Psoas muscle (tissue), 8 donors: ENCODE measurements around the gene ZMIZ1. TPM values are rescaled to one million over a fixed set of nuclear protein-coding genes. Genes with fewer than 3 reads are reported as not detected.

Experiments
- ATAC-seq, 4 donors: fragments of 200-7000 bp; cut with Tn5 transposase; one replicate each; pipeline ENCODE4 v1.9.1; 2020; ENCODE audit warnings: moderate library complexity in 3 of 4, mild to moderate bottlenecking in 2 of 4
- DNase-seq, 2 donors: peaks; one replicate each; pipeline ENCODE4 v3.0.0-alpha.2; 2020
- H3K27ac ChIP-seq: fragments of 200-600 bp; one replicate; pipeline ENCODE4 v1.8.0; 2022
- H3K27me3 ChIP-seq, 3 donors: fragments of 200-600 bp in 1 of 3; one replicate each; pipeline versions ENCODE4 v1.6.1 to v1.8.0; 2013 to 2022; ENCODE audit warnings: low read length in 2 of 3, mild to moderate bottlenecking in 2 of 3, moderate library complexity in 1 of 3; ENCODE audit not compliant: insufficient read depth in 3 of 3
- H3K36me3 ChIP-seq, 2 donors: fragments of 200-600 bp in 1 of 2; one replicate each; pipeline versions ENCODE4 v1.6.1 to v1.8.0; 2013 to 2022; ENCODE audit warnings: low read depth in 1 of 2, mild to moderate bottlenecking in 1 of 2, moderate library complexity in 1 of 2; ENCODE audit not compliant: insufficient read depth in 1 of 2
- H3K4me1 ChIP-seq: fragments of 200-600 bp; one replicate; pipeline ENCODE4 v1.8.0; 2022
- H3K4me3 ChIP-seq: fragments of 200-600 bp; one replicate; pipeline ENCODE4 v1.8.0; 2022; ENCODE audit warnings: mild to moderate bottlenecking
- H3K9me3 ChIP-seq: fragments of 200-600 bp; one replicate; pipeline ENCODE4 v1.8.0; 2022
- WGBS, 3 donors: extraction: QIAGEN DNeasy Blood & Tissue Kit; methylation state at CpG; one replicate each; pipeline versions ENCODE4 v1.1.6 to v1.1.7; 2013; 5-methylcytosine and 5-hydroxymethylcytosine counted together
- intact Hi-C, 2 donors: fragments of 100-400 bp; cut with DNase I; formaldehyde crosslinking; loops; one replicate each; pipeline versions ENCODE4 v1.11.0 to v1.14.2; 2022
- long read RNA-seq, 2 donors: library from polyadenylated mRNA; unstranded; transcript quantifications; one replicate each; pipeline ENCODE4 v2.0.0, GENCODE V29; 2021
- polyA plus RNA-seq, 3 donors: library from polyadenylated mRNA; stranded (reverse); fragments of 200-250 nt; gene quantifications; one replicate each; pipeline ENCODE4 v1.2.3, GENCODE V29; 2013
- total RNA-seq, 4 donors: library from RNA; stranded (reverse); fragmentation: NEBNext Ultra II Directional in 2 of 4; extraction: Animal tissue kit (Norgen Biotek cat#: 25700) in 2 of 4; gene quantifications; one replicate each; pipeline versions ENCODE4 v1.2.1 to v1.2.4, GENCODE V29; 2021 to 2023
- TF ChIP-seq, protein P1 (sequence below): fragments of 200-600 bp; IDR thresholded peaks from one replicate; pipeline ENCODE4 v1.8.0; 2022; ENCODE audit warnings: antibody characterized with exemption
- donor health status: healthy with polysubstance abuse.
- donor health status: DM: no; HTN: no; CAD: no; lungs with moderate emphysema.
- donor health status: Bipolar disorder and iron deficiency.
- donor health status: healthy.
- donor health status: DM: yes; HTN: yes; CAD: no.
- donor health status: DM: no; HTN: no; CAD: no.
- donor health status: DM: no; HTN: no; CAD: no.
- donor health status: DM: yes; HTN: yes; CAD: no.

ZMIZ1 gene, protein sequence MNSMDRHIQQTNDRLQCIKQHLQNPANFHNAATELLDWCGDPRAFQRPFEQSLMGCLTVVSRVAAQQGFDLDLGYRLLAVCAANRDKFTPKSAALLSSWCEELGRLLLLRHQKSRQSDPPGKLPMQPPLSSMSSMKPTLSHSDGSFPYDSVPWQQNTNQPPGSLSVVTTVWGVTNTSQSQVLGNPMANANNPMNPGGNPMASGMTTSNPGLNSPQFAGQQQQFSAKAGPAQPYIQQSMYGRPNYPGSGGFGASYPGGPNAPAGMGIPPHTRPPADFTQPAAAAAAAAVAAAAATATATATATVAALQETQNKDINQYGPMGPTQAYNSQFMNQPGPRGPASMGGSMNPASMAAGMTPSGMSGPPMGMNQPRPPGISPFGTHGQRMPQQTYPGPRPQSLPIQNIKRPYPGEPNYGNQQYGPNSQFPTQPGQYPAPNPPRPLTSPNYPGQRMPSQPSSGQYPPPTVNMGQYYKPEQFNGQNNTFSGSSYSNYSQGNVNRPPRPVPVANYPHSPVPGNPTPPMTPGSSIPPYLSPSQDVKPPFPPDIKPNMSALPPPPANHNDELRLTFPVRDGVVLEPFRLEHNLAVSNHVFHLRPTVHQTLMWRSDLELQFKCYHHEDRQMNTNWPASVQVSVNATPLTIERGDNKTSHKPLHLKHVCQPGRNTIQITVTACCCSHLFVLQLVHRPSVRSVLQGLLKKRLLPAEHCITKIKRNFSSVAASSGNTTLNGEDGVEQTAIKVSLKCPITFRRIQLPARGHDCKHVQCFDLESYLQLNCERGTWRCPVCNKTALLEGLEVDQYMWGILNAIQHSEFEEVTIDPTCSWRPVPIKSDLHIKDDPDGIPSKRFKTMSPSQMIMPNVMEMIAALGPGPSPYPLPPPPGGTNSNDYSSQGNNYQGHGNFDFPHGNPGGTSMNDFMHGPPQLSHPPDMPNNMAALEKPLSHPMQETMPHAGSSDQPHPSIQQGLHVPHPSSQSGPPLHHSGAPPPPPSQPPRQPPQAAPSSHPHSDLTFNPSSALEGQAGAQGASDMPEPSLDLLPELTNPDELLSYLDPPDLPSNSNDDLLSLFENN
- total RNA-seq, result 10 to 100 TPM; 30.0 to 37.6 (median 35.4) TPM
- polyA plus RNA-seq, result 10 to 100 TPM; 10.4 to 24.3 (median 22.0) TPM
- long read RNA-seq, donor 1, partial matches to known transcripts, result 10 of 11 reads
- long read RNA-seq, donor 1, other reads (novel, unspliced or antisense), result 1 of 11 reads
- long read RNA-seq, donor 2, partial matches to known transcripts, result 46 of 59 reads
- long read RNA-seq, donor 2, other reads (novel, unspliced or antisense), result 13 of 59 reads

DNA sequence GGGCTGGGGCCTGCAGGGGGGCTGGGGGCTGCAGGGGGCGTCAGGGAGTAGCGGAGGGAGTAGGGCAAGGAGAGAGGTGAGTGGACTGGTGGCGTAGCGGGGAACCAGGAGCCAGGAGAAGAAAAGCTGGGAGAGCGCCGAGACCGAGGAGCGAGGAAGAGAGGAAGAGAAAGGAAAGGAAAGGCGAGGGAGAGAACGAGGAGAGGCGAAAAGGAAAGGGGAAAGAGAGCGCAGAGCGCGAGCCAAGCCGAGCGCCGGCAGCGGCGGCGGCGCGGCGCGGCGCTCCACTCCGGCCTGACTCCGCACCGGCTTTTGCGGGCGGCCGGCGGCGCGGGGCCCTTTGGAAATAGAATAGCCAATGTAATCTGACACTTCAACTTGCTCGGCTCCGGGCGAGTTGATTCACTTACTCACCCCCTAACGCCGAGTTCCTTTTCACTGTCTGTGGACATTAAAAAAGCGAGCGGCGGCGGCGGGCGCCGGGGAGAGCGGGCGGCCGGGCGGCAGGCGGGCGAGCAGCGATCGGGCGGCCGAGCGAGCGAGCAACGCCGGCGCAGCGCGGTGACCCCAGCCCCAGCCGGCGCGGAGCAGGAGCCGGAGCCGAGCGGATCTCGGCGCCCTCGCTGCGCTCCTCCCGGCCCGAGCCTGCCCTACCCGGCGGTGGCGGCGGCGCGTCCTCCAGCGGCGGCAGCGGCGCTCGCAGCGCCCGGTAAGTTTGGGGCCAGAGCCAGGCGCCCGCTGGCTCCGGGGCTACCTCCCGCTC, at the start of gene ZMIZ1:
Gene ZMIZ1 (plus strand): TSS at position 405 of the 763 bp plus-strand sequence. CDS start 132,667 bp downstream, outside the sequence.
- Histone ChIP-seq H3K4me1 (peaks cover 29% of the 10 kb centered on the region), H3K36me3 (no peaks in the 10 kb centered on the region), H3K27me3 (no peaks in the 10 kb centered on the region), H3K27ac (peak within 1 kb of the TSS; percentile 97), H3K9me3 (no peaks in the 10 kb centered on the region), H3K4me3 (peak within 1 kb of the TSS; percentile 94)
- ATAC-seq (peak; percentile 49 to 61 (median 52)), DNase-seq (peak; percentile 89 to 93)
- intact Hi-C loops, result loop anchor here (1.0 to 10.0 kb wide), 6 partner anchors 45 to 1024 kb away; no protein-coding TSS in a partner anchor
- TF ChIP-seq, protein P1, sequence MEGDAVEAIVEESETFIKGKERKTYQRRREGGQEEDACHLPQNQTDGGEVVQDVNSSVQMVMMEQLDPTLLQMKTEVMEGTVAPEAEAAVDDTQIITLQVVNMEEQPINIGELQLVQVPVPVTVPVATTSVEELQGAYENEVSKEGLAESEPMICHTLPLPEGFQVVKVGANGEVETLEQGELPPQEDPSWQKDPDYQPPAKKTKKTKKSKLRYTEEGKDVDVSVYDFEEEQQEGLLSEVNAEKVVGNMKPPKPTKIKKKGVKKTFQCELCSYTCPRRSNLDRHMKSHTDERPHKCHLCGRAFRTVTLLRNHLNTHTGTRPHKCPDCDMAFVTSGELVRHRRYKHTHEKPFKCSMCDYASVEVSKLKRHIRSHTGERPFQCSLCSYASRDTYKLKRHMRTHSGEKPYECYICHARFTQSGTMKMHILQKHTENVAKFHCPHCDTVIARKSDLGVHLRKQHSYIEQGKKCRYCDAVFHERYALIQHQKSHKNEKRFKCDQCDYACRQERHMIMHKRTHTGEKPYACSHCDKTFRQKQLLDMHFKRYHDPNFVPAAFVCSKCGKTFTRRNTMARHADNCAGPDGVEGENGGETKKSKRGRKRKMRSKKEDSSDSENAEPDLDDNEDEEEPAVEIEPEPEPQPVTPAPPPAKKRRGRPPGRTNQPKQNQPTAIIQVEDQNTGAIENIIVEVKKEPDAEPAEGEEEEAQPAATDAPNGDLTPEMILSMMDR, result peak; percentile 45
- 0% methylated on average over 38 to 92 of the region's 92 CpGs for WGBS, 3 donors

DNA sequence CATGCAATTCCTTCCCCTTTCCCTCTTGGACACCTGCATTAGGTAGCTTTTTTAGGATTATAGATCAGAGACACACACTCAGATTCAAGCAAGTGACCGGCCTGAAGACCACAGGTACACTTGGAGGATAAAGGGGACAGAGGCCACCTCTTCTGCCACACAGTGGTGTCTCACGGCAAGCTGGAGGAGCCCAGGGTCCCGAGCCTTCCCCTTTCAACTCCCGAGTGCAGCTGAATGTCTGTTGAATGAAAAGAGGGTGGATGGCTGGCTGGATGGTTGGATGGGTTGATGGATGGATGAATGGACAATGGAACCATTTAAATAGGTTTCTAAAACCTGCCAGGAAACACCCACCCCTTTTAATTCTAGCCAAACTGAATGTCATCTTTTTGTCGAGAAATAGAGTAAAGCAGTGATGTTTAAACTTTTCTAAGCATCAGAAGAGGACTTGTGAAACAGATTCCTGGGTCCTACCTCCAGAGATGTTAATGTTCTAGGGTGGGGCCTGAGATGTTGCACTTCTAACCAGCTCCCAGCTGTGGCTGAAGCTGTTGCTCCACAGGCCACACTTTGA, 49.2 kb upstream of the ZMIZ1 start:
- intact Hi-C loops, result no loop called here
- no peaks in the 10 kb centered on the region for H3K9me3 ChIP-seq
- no peaks in the 10 kb centered on the region for H3K27me3 ChIP-seq
- no peak for ATAC-seq
- peak overlapping the region; percentile 85 for H3K27ac ChIP-seq
- DNase-seq, result peak in 1 of 2 donors; percentile 34
- TF ChIP-seq, protein P1, result no peak
- no peaks in the 10 kb centered on the region for H3K36me3 ChIP-seq
- no peak overlapping the region for H3K4me3 ChIP-seq
- peaks cover 24% of the 10 kb centered on the region for H3K4me1 ChIP-seq
- WGBS, 3 donors, result 89 to 90% (median 90%) methylated on average over 5 of the region's 5 CpGs

DNA sequence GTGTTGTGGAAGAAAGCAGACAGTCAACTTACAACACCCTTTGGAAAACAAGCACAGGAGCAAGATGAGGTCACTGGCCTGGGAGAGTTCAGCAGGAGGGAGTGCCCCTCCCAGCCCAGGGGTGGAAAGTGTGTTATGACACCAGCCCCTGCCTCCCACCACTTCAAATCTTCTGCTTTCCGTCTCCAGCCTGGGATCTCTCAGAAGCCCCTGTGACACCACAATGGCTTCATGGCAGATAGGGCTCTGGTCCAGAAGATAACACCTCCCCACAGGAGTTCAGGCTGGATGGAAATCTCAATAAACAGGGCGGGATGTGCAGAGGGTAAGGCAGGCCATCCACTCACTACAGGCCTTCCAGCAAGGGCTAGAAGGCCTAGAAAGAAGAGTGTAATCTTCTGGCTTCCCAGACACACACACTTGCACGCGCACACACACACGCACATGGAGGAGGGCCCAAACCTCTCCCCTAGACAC, 48.7 kb upstream of the ZMIZ1 start:
- H3K36me3 ChIP-seq, result no peaks in the 10 kb centered on the region
- peaks cover 24% of the 10 kb centered on the region for H3K4me1 ChIP-seq
- WGBS, 3 donors, result 82 to 93% (median 85%) methylated on average over 5 of the region's 5 CpGs
- ATAC-seq, result no peak
- TF ChIP-seq, protein P1, result no peak
- no peak overlapping the region for H3K4me3 ChIP-seq
- no peaks in the 10 kb centered on the region for H3K27me3 ChIP-seq
- DNase-seq, result peak; percentile 73 to 77
- H3K9me3 ChIP-seq, result no peaks in the 10 kb centered on the region
- peak overlapping the region; percentile 23 for H3K27ac ChIP-seq
- intact Hi-C loops, result no loop called here
